ENCODE results near the gene SORCS2.

SORCS2 gene

DNA sequence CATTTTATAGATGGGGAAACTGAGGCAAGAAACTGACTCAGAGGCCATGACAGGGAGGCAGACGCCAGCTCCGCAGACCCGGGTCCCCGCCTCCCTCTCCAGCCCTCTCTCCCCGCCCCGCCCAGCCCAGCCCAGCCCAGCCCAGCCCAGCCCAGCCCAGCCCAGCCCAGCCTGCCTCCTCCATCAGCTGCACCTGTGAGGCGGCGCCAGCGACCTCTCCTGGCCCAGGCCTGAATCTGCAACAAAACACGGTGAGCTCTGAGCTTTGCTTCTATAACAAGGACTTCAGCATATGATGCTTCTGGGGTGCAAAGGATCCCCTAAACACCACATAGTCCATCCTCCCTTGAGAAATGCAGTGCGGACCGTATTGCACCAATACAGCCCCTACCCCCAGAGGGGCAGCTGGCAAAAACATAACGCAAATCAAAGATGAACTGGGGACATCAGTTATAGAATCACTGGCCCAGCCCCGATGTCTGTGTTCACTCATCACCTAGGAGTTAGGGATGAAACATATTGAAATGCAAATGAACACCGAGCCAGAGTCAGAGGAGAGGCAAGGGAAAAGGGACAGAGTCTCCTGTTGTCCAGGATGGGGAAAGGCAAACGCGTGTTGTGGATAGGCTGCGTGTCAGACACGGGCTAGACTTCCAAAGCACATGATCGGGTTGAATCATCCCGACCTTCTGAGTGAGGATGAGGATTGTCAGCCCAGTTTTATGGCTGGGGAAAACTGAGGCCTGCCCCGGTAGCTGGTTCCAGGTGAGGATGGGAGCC is 458.5 kb downstream of the SORCS2 start:
- TF ChIP-seq, protein P1, sequence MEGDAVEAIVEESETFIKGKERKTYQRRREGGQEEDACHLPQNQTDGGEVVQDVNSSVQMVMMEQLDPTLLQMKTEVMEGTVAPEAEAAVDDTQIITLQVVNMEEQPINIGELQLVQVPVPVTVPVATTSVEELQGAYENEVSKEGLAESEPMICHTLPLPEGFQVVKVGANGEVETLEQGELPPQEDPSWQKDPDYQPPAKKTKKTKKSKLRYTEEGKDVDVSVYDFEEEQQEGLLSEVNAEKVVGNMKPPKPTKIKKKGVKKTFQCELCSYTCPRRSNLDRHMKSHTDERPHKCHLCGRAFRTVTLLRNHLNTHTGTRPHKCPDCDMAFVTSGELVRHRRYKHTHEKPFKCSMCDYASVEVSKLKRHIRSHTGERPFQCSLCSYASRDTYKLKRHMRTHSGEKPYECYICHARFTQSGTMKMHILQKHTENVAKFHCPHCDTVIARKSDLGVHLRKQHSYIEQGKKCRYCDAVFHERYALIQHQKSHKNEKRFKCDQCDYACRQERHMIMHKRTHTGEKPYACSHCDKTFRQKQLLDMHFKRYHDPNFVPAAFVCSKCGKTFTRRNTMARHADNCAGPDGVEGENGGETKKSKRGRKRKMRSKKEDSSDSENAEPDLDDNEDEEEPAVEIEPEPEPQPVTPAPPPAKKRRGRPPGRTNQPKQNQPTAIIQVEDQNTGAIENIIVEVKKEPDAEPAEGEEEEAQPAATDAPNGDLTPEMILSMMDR (IDR thresholded peaks at IDR 0.05; ENCODE audit: low read depth, low read length) = no peak
- H3K4me3 ChIP-seq (ENCODE audit: low read depth, low read length) = no peak overlapping the region

DNA sequence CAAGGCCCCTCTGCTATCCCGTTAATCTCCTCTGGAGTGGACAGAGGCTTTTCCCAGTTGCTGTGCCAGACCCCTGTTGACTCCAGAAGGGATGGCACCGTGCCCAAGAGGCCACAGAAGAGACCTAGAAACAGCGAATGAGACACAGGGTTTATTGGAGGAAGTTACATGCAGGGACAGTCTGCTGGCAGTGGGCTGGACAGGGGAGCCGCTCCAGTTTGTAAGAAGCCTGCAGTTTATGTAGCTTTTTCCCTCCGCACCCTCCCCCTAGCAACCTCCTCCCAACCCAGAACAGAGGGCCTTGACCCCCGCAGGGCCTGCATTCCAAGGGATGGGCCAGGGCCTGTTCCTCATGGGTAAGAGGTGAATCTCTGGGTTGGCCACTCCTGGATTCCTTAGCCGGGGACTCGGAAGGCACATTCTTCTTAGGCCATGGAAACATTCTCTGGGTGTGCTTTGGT is 459.2 kb downstream of the SORCS2 start:
- TF ChIP-seq, protein P1 (IDR thresholded peaks at IDR 0.05; ENCODE audit: low read depth, low read length) = no peak
- H3K4me3 ChIP-seq (ENCODE audit: low read depth, low read length) = no peak overlapping the region

DNA sequence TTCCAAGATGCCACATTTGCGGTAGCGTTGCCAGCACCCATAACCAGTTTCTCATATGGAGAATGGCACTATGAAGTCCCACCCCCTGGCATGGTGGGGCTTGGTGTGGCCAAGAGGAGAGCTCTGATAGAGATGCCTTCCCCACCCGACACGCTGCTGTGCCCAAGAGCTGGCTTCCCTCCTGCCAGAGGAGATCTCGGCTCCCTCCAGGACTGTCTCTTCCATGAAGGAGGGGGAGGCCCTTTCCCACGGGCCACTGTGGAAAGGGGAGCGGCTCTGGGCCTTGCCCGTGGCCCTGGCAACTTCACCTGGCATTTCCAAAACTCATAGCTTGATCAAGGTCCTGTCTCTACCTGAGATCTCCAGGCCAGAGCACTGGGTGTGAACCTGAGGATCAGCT is 459.7 kb downstream of the SORCS2 start:
- H3K4me3 ChIP-seq (ENCODE audit: low read depth, low read length) = no peak overlapping the region
- TF ChIP-seq, protein P1 (IDR thresholded peaks at IDR 0.05; ENCODE audit: low read depth, low read length) = no peak

DNA sequence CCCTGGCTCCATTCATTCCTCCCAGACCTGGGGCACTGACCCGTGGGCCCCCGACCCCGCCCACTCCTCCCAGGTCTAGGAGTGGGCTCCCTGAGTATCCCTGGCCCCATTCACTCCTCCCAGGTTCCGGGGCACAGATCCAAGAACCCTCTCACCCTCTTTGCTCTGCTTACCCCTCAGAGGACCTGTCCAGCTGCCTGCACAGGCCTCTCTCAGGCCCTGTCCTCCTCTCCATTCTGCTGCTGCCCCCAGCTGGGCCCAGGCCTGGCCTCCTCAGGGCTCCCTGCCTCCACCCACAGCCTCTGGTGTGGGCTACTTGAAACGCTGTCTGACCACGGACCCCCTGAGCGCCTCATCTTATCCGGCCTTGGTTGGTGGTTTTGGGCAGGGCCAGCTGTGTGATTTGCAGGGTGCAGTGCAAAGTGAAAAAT is 460.1 kb downstream of the SORCS2 start:
- no peak overlapping the region for H3K4me3 ChIP-seq (ENCODE audit: low read depth, low read length)

DNA sequence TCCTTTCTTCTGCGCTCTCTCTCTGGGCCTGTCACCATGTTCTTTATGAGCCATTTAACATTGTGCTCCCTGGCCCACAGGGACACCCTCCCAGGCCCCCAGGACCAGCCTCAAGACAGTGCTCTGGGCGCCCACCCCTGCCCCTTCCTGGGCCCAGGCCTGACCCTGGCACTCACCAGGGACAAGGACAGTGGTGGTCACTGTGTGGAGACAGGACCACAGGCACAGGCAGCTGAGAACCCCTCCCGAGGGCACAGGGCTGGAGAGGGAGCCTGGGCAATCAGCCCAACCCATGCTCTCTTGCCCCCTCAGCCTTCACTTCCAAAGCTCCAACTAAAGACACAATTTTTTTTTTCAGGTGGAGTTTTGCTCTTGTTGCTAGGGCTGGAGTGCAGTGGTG is 460.6 kb downstream of the SORCS2 start:
- TF ChIP-seq, protein P1 (IDR thresholded peaks at IDR 0.05; ENCODE audit: low read depth, low read length) = no peak
- H3K4me3 ChIP-seq (ENCODE audit: low read depth, low read length) = no peak overlapping the region

More for the DNA sequence above, 460.1 kb downstream of the SORCS2 start:
- TF ChIP-seq, protein P1 (IDR thresholded peaks at IDR 0.05; ENCODE audit: low read depth, low read length) = no peak

DNA sequence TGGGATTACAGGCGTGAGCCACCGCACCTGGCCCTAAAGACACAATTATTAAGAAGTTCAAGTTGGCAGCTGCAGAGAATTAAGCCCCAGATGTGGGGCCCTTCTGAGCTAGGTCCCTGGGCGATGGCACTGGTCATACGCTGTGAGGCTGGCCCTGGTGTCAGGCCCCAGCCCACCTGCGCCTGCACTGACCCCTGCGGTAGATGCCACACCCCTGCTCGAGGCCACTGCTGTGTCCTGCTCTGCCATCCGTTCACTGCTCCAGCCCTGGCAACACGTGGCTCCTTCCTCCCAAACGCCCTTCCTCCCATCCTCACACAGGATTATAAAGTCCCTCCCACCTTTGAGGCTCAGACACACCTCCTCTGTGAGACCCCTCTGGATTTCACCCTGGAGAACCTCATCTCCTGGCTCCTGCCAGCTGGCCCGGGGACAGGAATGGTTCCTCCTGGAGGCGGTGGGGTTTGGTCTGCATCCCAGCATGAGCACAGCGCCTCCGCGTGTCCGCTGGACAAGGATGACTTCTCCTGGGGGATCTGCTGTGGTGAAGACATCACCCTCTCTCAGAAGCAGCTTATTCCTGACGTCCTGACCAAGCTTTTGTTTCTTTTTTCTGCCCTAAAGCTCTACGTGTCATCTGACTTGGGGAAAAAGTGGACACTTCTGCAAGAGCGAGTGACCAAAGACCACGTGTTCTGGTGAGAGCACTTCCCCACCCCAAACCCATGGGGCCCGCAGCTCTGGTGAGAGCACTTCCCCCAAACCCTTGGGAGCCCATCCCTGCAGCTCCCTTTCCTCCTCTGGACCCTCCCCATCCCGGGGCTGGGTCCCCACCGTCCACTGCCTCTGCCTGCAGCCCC is 461.4 kb downstream of the SORCS2 start:
- H3K4me3 ChIP-seq (ENCODE audit: low read depth, low read length) = no peak overlapping the region
- TF ChIP-seq, protein P1 (IDR thresholded peaks at IDR 0.05; ENCODE audit: low read depth, low read length) = no peak

All from WI38 (cell line).